Breast epithelium (tissue), 4 donors: Measurements from ENCODE around the gene OR5K4. TPM values are rescaled to one million over a fixed set of nuclear protein-coding genes. Genes with fewer than 3 reads are reported as not detected.
A peak's percentile ranks its signal among the peaks of the same experiment; 100 is the strongest.

Experiments
- DNase-seq, 2 donors: peaks; one replicate each; pipeline ENCODE4 v3.0.0-alpha.2; 2019; ENCODE audit warnings: low spot score in 2 of 2
- H3K27ac ChIP-seq, 2 donors: fragments of 200-600 bp; sonication (generic) in 1 of 2; one replicate each; pipeline ENCODE4 v1.5.1; 2016 to 2019; ENCODE audit warnings: mild to moderate bottlenecking in 1 of 2
- H3K27me3 ChIP-seq, 2 donors: fragments of 200-600 bp; sonication (generic) in 1 of 2; one replicate each; pipeline versions ENCODE4 v1.5.1 to v1.6.0; 2017 to 2019; ENCODE audit warnings: control low read depth in 1 of 2, mild to moderate bottlenecking in 1 of 2
- H3K36me3 ChIP-seq: fragments of 200-600 bp; one replicate; pipeline ENCODE4 v1.5.1; 2019
- H3K4me1 ChIP-seq, 2 donors: fragments of 200-600 bp; sonication (generic); one replicate each; pipeline ENCODE4 v1.5.1; 2016 to 2019; ENCODE audit warnings: control low read depth in 1 of 2
- H3K4me3 ChIP-seq, 3 donors: fragments of 200-600 bp; sonication (generic); 1 replicate in 2 of 3; 2 replicates in 1 of 3; pipeline ENCODE4 v1.5.1; 2016 to 2019; ENCODE audit warnings: mild to moderate bottlenecking in 3 of 3, moderate library complexity in 2 of 3
- H3K9me3 ChIP-seq, 2 donors: fragments of 200-600 bp; sonication (generic) in 1 of 2; one replicate each; pipeline ENCODE4 v1.5.1; 2016 to 2019; ENCODE audit warnings: control low read depth in 1 of 2
- CTCF ChIP-seq, 3 donors: fragments of 450-650 bp; IDR thresholded peaks; one replicate each; pipeline ENCODE4 v1.5.1; 2016 to 2017; ENCODE audit warnings: antibody characterized with exemption in 3 of 3, mild to moderate bottlenecking in 3 of 3, moderate library complexity in 3 of 3
- POLR2A ChIP-seq: fragments of 450-650 bp; IDR thresholded peaks from one replicate; pipeline ENCODE4 v1.6.1; 2016; ENCODE audit warnings: antibody characterized with exemption, mild to moderate bottlenecking, moderate library complexity
- POLR2AphosphoS5 ChIP-seq, 3 donors: sonication (generic); formaldehyde crosslinking; IDR thresholded peaks; one replicate each; pipeline ENCODE4 v1.6.1; 2017; ENCODE audit warnings: antibody characterized with exemption in 3 of 3
- intact Hi-C: fragments of 100-400 bp; cut with DNase I; formaldehyde crosslinking; loops from one replicate; pipeline ENCODE4 v1.15.1; 2023; ENCODE audit warnings: low total_unique reads
- total RNA-seq, 3 donors: library from RNA; depleted of rRNA; stranded (reverse); fragments of >200 nt; gene quantifications; one replicate each; pipeline ENCODE4 v1.1.0, GENCODE V29; 2016

OR5K4 gene
- total RNA-seq = not detected

GRCh38 chr3:98353554-98353953 is at the start of gene OR5K4:
TSS of gene OR5K4 (plus strand) at chr3:98353854. CDS start at chr3:98353854, 0 bp downstream.
- Histone ChIP-seq H3K4me3 (no peak within 1 kb of the TSS), H3K36me3 (no peaks in the 10 kb centered on the region), H3K27ac (no peak within 1 kb of the TSS), H3K9me3 (peaks cover 0 to 7% of the 10 kb centered on the region in 2 donors), H3K27me3 (no peaks in the 10 kb centered on the region), H3K4me1 (no peaks in the 10 kb centered on the region)
- TF ChIP-seq CTCF (IDR thresholded peaks at IDR 0.05) (no peak), POLR2AphosphoS5 (IDR thresholded peaks at IDR 0.05) (no peak)
- intact Hi-C loops = no loop called here
- DNase-seq = no peak

- DNase-seq = no peak
- intact Hi-C loops = no loop called here
Measured at GRCh38 chr3:98322101-98322500, 31.6 kb upstream of the OR5K4 start.

GRCh38 chr3:98322686-98323085 is 31.0 kb upstream of the OR5K4 start:
- Histone ChIP-seq H3K27me3 (no peaks in the 10 kb centered on the region), H3K9me3 (no peaks in the 10 kb centered on the region), H3K4me1 (no peaks in the 10 kb centered on the region), H3K4me3 (no peak overlapping the region), H3K36me3 (no peaks in the 10 kb centered on the region), H3K27ac (no peak overlapping the region)
- DNase-seq = no peak
- TF ChIP-seq POLR2A (no peak), POLR2AphosphoS5 (IDR thresholded peaks at IDR 0.05) (no peak), CTCF (IDR thresholded peaks at IDR 0.05) (no peak)
- intact Hi-C loops = no loop called here

More at GRCh38 chr3:98322101-98322500, 31.6 kb upstream of the OR5K4 start:
- Histone ChIP-seq H3K27me3 (no peaks in the 10 kb centered on the region), H3K4me3 (no peak overlapping the region), H3K4me1 (no peaks in the 10 kb centered on the region), H3K36me3 (no peaks in the 10 kb centered on the region), H3K9me3 (no peaks in the 10 kb centered on the region), H3K27ac (no peak overlapping the region)
- TF ChIP-seq CTCF (IDR thresholded peaks at IDR 0.05) (no peak), POLR2A (no peak), POLR2AphosphoS5 (IDR thresholded peaks at IDR 0.05) (no peak)

- Histone ChIP-seq H3K27ac (no peak overlapping the region), H3K36me3 (no peaks in the 10 kb centered on the region), H3K9me3 (no peaks in the 10 kb centered on the region), H3K27me3 (no peaks in the 10 kb centered on the region), H3K4me3 (no peak overlapping the region), H3K4me1 (no peaks in the 10 kb centered on the region)
- TF ChIP-seq POLR2AphosphoS5 (IDR thresholded peaks at IDR 0.05) (no peak), POLR2A (no peak), CTCF (IDR thresholded peaks at IDR 0.05) (no peak)
- intact Hi-C loops = no loop called here
- no peak for DNase-seq
Measured at GRCh38 chr3:98323425-98323824, 30.2 kb upstream of the OR5K4 start.

- no peak overlapping the region for H3K27ac ChIP-seq
- H3K27me3 ChIP-seq = no peaks in the 10 kb centered on the region
- peak overlapping the region in 1 of 3 donors; percentile 26 for H3K4me3 ChIP-seq
- no peak for DNase-seq
- TF ChIP-seq CTCF (IDR thresholded peaks at IDR 0.05) = no peak
- no peak for TF ChIP-seq POLR2AphosphoS5 (IDR thresholded peaks at IDR 0.05)
- TF ChIP-seq POLR2A = no peak
- no peaks in the 10 kb centered on the region for H3K36me3 ChIP-seq
- H3K9me3 ChIP-seq = no peaks in the 10 kb centered on the region
- intact Hi-C loops = no loop called here
- H3K4me1 ChIP-seq = no peaks in the 10 kb centered on the region
Measured at GRCh38 chr3:98325055-98325454, 28.6 kb upstream of the OR5K4 start.
